Left renal cortex interstitium (tissue), 4 donors: ENCODE data around the gene HIF3A. TPM values are rescaled to one million over a fixed set of nuclear protein-coding genes. Genes with fewer than 3 reads are reported as not detected.
"Not testable (repeated sequence)": the region's sequence is repeated elsewhere in the genome, so short reads cannot be mapped to it uniquely, and the experiment has no call there.

Source experiments
- DNase-seq, 4 donors: peaks; one replicate each; pipeline ENCODE4 v3.0.0-alpha.2; 2013; ENCODE audit warnings: low read depth in 4 of 4, low spot score in 2 of 4, missing footprints in 1 of 4
- polyA plus RNA-seq, 4 donors: library from polyadenylated mRNA; unstranded; fragments of 120-200 nt; gene quantifications; one replicate each; pipeline ENCODE4 v1.2.1, GENCODE V29; 2013; ENCODE audit not compliant: insufficient read length in 4 of 4

HIF3A gene
- polyA plus RNA-seq, 4 donors, result 26.5 to 76.0 (median 49.9) TPM

DNA sequence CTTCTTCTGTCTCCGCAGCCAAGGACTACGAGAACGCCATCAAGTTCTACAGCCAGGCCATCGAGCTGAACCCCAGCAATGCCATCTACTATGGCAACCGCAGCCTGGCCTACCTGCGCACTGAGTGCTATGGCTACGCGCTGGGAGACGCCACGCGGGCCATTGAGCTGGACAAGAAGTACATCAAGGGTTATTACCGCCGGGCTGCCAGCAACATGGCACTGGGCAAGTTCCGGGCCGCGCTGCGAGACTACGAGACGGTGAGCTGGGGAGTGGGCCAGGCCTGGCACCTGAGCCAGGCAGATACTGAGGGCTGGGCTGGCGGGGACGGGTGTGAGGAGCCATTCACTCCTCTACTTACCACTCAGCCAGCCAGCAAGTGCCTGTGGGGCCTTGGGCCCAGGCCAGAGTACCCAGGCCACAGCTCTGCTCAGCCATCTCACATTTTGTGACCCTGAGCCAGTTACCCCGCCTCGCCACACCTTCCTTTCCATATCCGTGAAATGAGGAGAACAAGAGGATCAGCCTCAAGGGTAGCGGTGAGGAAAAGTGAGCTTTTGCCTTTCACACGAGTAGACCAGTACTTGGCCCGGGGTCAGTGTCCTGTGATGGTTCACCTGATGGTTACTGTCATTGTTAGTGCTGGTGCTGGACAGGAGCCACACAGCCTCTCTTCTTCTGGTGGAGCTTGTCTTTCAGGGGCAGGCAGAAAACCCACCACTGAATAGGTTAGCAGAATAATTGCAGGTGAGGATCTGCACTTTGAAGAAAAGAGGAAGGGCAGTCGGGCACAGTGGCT, 57.1 kb downstream of the HIF3A start:
- no peak for DNase-seq

DNA sequence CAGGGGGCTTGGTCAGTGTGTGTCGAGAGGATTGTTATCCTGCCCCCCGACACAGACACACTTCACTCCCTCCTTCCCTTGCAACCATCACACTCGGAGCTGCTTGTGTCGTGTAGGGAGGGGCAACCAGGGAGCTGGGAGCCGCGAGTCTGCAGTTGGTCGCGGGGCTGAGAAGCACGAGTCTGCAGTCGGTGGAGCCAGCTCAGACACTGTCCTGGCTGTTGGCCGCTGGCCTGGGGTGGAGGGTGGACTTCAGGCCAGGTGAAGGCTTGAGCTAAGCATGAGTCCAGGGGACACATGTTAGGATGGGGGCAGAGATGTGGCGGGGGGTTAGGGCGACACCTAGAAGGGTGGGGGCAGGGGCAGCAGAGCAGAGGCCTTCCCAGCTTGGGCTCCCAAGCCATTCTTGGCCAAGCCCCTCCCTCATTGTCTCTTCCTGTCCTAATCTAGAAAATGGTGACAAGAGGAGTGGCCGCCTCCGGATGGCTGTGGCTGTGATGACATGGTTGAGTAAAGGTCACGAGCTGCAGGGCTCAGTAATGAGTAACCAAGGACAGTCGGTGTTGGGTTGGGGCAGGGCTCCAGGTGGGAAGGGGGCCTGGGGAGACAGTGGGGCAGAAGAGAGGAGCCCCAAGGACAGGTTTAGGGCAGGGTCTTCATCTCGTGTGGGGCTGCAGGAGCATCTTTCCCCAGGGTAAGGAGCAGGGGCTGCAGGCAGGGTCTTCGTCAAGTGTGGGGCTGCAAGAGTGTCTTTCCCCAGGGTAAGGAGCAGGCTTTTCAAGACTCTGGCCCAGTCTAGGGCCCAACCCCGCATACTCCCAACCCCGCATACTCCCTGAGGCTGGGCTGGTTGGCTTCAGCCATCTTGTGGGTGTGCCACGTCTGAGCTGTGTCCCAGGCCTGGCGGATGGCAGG, 58.6 kb downstream of the HIF3A start:
- DNase-seq, result no peak

DNA sequence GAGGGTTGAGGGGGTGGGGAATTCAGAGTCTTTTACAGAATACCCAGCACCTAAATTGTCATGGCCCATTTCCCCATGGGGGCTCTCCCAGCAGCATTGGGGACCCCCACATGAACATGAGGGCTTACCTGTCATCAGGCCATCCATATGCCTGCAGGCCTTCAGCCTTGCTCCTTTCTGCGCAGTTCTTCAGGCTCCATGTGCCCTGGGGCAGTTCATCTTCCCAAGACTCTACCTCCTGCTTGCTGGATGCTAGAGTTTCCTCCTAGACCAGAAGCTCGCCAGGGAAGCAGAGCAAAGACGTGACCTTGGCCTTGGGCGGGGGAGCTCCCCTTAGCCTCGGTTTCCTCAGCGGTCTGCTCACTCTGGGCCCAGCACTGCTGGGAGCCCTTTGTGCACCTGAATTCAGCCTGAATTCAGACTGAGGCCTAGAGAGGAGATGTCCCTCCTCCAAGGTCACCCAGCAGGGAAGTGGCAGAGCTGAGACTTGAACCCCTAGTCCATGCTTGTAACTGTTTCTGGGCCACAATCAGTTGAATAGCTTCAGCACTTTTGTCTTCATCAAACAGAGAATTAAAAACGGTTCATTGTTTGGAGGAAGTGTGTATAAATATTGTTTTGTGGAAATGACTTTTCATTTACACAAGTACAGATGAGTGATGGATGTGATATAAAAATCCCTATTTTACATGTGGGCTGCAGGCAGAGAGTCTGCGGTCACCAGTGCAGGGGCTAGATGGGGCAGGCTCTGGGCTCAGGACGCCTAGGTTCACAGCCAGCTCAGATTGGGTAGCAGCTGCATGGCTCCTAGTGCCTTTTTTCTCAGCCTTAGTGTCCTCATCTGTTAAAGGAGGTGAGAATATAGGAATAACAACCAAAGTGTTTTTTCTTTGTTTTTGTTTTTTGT, 59.6 kb downstream of the HIF3A start:
- DNase-seq, result no peak

DNA sequence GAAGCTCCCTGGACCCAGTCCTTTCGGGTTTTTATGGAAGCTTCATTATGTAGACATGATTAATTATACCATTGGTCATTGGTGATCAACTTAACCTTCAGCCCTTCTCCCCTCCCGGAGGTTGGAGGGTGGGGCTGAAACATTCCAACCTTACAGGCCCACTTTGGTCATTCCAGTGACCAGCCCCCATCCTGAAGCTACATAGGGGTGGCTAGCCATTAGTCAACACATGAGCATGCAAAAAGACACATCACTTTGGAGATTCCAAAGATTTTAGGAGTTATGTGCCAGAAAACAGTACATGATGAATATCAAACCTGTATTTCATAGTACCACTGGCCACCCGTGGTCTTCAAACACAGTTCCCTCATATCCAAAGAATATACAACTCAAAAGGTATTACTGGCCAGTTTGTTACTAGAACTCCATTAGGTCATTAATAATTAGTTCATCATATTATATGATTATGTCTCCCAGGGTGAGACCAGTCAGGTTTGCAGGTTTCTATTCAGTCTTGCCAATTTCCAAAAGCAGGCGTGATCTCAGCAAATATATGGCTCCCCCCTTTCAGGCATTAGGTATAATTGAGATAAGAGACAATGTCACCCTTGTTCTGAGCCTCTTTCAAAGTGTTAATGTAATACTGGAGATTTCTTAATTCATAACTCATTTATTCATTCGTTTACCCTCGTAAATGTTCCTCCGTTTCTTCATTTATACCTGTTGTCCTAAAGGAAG, 61.2 kb downstream of the HIF3A start:
- no peak for DNase-seq

DNA sequence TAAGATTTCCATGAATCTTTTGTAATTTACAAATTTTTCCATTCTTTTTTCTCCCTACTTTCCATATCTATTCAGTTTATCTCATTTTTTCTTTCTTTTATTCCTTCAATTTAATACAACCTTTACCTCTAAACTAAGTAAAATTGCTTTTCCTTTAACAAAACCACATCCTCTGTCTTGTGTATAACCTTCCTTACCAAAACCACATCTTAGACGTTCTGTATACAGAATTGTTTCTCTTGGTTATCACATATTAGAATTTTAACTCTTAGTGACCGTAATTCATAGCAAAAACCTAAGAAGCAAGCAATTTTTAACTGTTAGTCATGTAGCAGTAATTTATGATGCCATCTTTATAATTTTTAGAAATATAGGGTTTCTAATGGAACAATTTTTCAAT, 65.1 kb downstream of the HIF3A start:
- no peak for DNase-seq

DNA sequence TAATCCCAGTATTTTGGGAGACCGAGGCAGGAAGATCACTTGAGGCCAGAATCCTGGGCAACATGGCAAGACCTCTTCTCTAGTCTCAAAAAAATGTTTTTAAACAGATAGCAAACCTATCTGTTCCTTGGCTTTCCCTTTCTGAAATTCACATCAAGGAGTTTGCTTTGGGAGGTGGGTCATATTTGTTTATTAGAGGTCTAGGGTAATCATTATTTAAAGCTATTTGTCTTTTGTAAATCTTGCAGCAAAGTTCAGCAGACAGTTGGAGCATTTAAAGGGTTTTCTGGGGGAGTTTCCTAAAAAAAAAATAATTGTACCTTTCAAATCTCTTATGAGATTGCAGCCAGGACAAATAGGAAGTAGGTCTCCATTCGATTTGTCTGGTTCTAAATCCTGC, 67.5 kb downstream of the HIF3A start:
- no peak for DNase-seq

DNA sequence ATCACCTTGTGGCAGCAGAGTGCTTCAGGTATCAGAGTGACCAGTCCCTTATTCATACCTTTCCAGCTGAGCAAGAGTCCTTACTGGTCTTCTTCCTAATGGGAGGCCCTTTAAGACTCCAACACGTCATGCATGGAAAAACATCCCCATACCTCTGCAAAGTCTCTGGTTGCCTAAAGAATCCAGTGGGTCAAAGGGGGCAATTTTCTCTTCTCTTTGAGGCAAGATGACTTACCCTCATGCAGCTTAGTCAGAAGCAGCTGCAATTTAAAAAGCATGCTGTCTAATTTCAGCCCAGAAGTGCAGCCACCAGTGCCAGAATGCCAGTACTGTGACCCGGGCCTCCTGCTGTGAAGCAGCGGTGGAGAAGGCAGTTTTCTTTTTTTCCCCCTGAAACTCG, 68.7 kb downstream of the HIF3A start:
- no peak for DNase-seq

DNA sequence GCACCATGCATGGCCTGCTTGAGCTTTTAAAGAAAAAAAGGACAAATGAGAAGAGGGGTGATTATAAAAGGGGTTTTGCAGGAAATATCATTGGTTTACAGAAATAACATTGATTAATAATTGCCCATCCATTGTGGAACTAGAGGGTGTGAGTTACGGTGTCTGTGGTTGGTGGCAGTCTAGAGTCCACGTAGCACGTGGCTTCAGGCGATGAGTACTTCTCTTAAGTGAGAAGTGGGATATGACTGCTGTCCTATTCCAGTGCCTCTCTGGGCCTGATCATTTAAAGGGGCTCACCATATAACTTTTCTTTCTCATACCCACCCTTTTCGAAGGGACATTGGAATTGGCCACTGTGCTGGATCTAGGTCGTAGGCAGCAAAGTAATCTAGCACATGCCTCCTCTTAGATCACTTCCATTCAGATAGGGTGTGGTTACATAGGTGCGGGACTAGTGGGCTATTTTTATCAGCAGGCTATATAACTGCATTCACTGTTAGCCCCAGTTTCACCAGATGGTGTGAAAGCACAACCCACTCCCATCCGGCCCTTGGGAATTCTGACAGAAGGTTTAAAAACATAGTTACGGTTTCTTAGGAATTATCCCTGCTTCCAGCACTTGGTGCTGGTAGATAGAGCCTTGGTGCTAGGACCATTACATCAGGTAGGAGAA, 69.9 kb downstream of the HIF3A start:
- DNase-seq, result no peak

DNA sequence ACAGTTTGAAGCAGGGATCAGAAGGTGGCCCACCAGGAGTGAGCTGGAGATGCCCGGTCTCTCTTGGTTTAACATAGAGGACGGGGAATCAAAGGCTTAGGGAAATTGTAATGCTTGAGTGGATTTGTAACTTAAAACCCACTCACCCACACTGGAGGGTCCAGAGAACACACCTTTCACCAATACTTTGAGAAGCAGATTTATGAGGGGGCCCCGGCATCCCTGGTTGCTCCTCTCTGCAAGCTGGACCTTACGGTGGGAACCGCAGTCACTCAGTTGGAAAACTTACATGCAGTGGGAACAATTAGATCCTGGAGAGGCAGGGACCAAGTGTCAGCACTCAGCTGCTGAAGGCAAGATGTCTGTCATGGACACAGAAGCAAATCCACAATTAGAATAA, 70.6 kb downstream of the HIF3A start:
- DNase-seq, result peak in 1 of 4 donors; percentile 27

DNA sequence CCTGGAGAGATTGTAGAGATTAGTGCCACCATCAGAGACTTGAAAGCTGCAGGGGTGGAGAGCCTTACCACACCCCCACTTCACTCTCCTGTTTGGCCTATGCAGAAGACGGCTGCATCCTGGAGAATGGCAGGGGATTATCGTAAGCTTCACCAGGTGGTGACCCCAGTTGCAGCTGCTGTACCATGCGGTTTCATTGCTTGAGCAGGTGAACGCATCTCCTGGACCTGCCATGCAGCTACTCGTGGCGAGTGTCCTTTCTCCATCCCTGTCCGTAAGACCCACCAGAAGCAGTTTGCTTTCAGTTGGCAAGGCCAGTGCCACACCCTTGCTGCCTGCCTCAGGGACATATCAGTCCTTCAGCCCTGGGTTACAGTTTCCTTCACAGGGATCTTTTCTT, 71.3 kb downstream of the HIF3A start:
- DNase-seq, result no peak

DNA sequence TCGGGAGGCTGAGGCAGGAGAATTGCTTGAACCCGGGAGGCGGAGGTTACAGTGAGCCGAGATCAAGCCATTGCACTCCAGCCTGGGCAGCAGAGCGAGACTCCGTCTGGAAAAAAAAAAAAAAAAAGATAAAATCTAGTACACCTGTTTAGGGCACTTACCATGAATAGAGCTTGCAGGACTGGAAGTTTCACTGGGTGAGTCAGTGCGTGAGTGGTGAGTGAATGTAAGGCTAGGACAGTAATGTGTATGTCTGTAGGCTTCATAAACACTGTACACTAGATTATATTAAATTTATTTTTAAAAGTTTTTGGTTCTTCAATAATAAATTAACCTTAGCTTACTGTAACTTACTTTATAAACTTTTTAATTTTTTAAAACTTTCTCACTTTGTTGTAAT, 73.0 kb downstream of the HIF3A start:
- DNase-seq, result no peak

DNA sequence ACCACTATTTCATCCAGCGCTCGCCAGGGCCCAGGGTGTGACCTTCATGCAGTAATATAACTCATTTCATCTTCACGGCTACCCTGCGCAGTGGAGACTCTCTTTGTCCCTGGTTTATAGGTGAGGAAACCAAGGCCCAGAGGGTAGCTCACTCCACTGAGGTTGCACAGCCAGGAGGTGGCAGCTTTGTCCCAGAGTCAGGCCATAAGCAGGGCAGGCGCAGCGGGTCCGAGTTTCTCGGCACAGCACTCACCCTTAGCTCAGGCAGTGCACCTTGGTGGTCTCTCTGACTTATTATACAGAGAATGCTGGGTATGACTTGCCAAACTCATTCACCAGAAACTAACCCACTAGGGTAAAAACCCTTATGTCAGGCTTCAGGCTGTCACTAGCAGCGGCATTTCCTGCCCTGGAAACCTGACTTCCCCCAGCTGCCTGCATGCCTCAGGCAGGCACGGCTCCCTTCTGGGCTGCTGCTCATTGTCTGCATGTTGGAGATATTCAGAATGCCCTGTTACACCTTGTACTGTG, 74.6 kb downstream of the HIF3A start:
- DNase-seq, result no peak

DNA sequence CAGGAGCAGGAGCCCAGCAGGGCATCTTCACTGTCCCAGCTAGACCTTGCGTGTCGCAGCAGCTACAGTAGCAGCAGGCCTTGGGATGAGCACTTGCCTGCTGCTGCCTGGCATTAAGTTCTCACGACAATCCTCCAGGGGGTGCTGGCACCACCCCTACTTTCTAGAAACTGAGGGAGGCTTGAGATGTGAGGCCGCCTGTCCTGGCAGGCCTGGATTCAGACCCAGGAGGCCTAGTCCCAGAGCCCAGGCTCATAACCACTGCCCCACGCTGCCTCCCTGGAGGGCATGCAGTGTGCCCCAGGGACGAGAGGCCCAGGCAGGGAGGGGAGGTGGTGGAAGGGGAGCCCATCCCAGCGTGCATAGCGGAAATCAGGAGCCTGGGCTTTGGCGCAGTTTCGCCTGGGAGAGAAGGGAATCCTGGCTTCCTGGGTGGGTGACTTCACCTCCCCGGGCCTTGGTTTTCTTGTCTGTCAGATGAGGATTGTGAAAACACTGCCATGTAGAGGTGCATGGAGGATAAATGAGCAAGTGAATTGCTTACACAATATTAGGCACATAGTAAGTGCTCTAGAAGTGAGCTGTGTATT, 76.2 kb downstream of the HIF3A start:
- no peak for DNase-seq

DNA sequence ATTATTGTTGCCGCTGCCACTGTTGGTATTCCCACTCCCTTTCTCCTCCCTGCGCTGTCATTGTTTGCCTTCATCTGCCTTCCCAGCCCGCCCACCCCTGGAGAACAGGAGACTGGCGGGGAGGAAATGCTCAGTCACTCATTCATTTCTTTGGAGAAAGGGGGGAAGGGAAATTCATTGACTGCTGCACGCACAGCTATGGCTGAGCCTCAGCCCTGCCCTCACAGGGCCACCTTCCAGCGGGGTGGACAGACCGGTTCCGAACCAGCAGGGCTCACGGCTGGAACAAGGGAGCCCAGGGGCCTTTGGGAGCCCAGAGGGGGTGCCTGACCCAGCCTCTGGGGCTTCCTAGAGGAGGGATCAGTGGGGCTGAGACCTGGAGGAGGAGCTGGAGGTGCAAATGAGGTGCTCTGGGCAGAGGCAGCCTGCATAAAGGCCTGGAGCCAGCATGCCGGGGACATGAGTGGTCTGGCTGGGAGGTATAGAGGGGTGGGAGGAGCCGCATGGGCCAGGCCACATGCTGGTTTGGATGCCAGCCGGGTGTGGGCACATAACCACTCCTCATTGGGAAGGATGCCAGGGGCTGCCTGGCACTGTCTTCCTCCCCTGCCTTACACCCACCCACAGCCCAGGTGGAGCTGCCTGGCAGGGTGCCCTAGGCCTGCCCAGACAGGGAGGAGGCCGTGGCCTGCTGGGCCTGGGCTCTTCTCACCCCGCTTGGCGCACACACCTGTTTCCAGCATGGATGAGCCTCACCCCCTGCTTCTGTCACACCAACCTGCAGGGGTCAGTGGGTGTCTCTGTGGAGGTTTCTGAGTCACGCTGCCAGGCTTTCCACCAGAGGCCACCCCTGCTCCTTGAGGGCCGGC, 76.9 kb downstream of the HIF3A start:
- DNase-seq, result no peak

DNA sequence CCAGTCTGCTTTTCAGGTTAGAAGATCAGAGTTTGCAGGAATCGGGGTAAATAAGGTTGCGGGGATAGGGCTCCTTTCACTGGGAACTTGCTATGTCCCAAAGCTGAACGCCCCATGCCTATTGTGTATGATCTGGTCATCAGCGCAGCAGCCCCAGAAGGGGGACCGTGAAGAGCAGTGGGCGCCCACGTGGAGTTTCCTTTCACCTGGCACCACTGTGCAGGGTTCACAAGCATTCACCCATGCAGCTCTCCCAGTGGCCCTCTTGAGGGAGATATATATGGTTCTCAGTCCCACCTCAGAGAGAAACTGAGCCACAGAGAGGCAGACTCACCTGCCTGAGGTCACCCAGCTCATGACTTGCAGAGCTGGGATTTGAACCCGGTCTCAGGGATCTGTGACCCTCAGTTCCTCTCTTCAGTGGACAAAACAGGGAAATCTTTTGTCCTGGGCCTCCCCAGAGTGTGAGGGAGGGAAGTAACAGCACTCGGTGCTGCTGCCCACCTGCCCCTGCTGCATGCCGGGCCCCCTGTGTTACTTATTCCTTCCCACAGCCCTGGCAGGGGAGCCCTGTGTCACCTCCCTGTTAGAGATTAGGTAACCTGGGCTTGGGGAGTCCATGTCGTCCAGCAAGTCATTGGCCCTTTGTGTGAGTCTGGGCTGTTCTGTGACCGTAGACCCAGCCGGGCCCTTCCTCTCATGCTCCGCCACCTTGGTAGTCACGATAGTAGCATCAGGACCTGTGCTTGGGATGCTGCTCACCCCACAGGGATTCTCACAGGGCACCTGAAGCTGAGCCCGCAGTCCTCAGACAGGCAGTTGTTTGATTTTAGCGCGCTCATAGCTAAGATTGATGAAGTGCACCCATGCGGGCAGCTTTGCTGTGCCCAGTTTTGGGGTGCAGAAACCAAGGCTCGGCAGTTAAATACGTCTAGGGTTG, 78.0 kb downstream of the HIF3A start:
- DNase-seq, result no peak

DNA sequence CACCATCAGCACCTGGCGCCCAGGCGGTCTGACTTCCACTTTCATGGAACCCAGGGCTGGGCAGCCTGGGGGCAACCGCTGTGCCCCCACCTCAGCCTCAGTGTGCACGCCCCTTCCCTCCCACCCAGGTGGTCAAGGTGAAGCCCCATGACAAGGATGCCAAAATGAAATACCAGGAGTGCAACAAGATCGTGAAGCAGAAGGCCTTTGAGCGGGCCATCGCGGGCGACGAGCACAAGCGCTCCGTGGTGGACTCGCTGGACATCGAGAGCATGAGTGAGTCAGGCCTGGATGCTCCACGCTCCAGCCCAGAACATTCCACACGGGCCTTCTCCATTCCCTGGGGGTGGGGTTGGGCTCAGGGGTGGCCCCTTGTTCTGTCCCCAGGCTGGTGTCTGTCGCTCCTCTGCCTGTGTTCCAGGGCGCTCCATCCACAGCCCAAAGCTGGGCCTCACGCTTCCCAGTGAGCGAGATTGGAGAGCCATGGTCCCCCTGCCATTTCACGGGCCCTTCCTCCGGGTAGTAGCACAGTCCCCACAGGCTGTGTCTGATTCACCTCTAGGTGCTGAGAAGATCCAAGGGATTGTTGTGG, 78.7 kb downstream of the HIF3A start:
- DNase-seq, result not testable (repeated sequence)
